Measurements from ENCODE around the gene IGSF9B.

- TF ChIP-seq CTCF (IDR thresholded peaks at IDR 0.05; ENCODE audit: low read depth, low read length) (no peak), EZH2phosphoT487 (IDR thresholded peaks at IDR 0.05; ENCODE audit: low read depth) (no peak)
Measured at GRCh38 chr11:133917921-133918607, 38.7 kb downstream of the IGSF9B start.

Data from OCI-LY3 (cell line).